ENCODE measurements around the gene ORMDL3. TPM values are rescaled to one million over a fixed set of nuclear protein-coding genes. Genes with fewer than 3 reads are reported as not detected.

The ORMDL3 gene
- total RNA-seq, 4 donors from 2014 or later = 33.0 to 97.4 (median 79.0) TPM

GRCh38 chr17:39872751-39873150 lies 54.6 kb downstream of the ORMDL3 start:
- H3K4me3 ChIP-seq = no peak overlapping the region
- H3K27ac ChIP-seq = no peak overlapping the region
- H3K4me1 ChIP-seq = peaks cover 0 to 4% (median 0%) of the 10 kb centered on the region in 4 donors
- DNase-seq = no peak
- TF ChIP-seq CTCF (IDR thresholded peaks at IDR 0.05) = peak in 3 of 6 experiments; percentile 37 to 70 (median 50)
- no peak for TF ChIP-seq POLR2A (IDR thresholded peaks at IDR 0.05)
- H3K9me3 ChIP-seq = peaks cover 0 to 5% (median 0%) of the 10 kb centered on the region in 4 donors
- H3K27me3 ChIP-seq = no peaks in the 10 kb centered on the region
- H3K36me3 ChIP-seq = no peaks in the 10 kb centered on the region

- Histone ChIP-seq H3K9me3 (peaks cover 0 to 5% (median 0%) of the 10 kb centered on the region in 4 donors), H3K27me3 (no peaks in the 10 kb centered on the region), H3K4me1 (peaks cover 0 to 7% (median 0%) of the 10 kb centered on the region in 4 donors), H3K36me3 (no peaks in the 10 kb centered on the region), H3K4me3 (no peak overlapping the region), H3K27ac (no peak overlapping the region)
- no peak for TF ChIP-seq POLR2A (IDR thresholded peaks at IDR 0.05)
- no peak for TF ChIP-seq CTCF (IDR thresholded peaks at IDR 0.05)
- DNase-seq = no peak
Observed at GRCh38 chr17:39871801-39872200, 55.6 kb downstream of the ORMDL3 start.

Other genes with a start within 250 kb of the ORMDL3 start
- gene PGAP3, start 239.5 kb downstream of the ORMDL3 start, total RNA-seq = 10 to 100 TPM; 15.7 to 72.3 (median 65.1) TPM
- 100 to 1,000 TPM; 104 to 339 (median 247) TPM for gene ERBB2, start 227.5 kb downstream of the ORMDL3 start, total RNA-seq
- gene MIEN1, start 197.1 kb downstream of the ORMDL3 start, total RNA-seq = 10 to 100 TPM; 44.6 to 74.9 (median 57.9) TPM
- 10 to 100 TPM; 14.0 to 64.0 (median 26.3) TPM for gene GRB7, start 189.7 kb downstream of the ORMDL3 start, total RNA-seq
- 10 to 100 TPM in 1 of 4 donors, 1 to 10 TPM in 3; 5.4 to 45.4 (median 7.0) TPM for gene IKZF3, start 63.3 kb downstream of the ORMDL3 start, total RNA-seq
- gene ZPBP2, start 59.4 kb downstream of the ORMDL3 start, total RNA-seq = not detected
- 100 to 1,000 TPM in 3 of 4 donors, 10 to 100 TPM in 1; 91.6 to 277 (median 235) TPM for gene GSDMB, start 9.0 kb downstream of the ORMDL3 start, total RNA-seq
- not detected for gene LRRC3C, start 131 bp upstream of the ORMDL3 start, total RNA-seq
- gene GSDMA, start 35.4 kb upstream of the ORMDL3 start, total RNA-seq = 1 to 10 TPM in 2 of 4 donors, not detected in 2; 1.6 to 3.3 TPM
- 10 to 100 TPM; 65.2 to 87.9 (median 73.7) TPM for gene PSMD3, start 53.2 kb upstream of the ORMDL3 start, total RNA-seq
- gene CSF3, start 87.8 kb upstream of the ORMDL3 start, total RNA-seq = not detected
- 100 to 1,000 TPM in 3 of 4 donors, 10 to 100 TPM in 1; 77.9 to 176 (median 146) TPM for gene MED24, start 126.8 kb upstream of the ORMDL3 start, total RNA-seq
- 10 to 100 TPM; 43.4 to 80.5 (median 68.5) TPM for gene THRA, start 135.4 kb upstream of the ORMDL3 start, total RNA-seq
- gene NR1D1, start 173.0 kb upstream of the ORMDL3 start, total RNA-seq = 10 to 100 TPM; 13.2 to 38.8 (median 18.9) TPM
- 100 to 1,000 TPM in 3 of 4 donors, 10 to 100 TPM in 1; 86.3 to 207 (median 117) TPM for gene MSL1, start 194.4 kb upstream of the ORMDL3 start, total RNA-seq
- 100 to 1,000 TPM in 1 of 4 donors, 10 to 100 TPM in 3; 54.6 to 138 (median 57.5) TPM for gene CASC3, start 212.9 kb upstream of the ORMDL3 start, total RNA-seq
- gene RAPGEFL1, start 249.9 kb upstream of the ORMDL3 start, total RNA-seq = 100 to 1,000 TPM in 3 of 4 donors, 10 to 100 TPM in 1; 56.9 to 317 (median 207) TPM